GM23338 (cell line): ENCODE results near the gene ZNF804B.

ENCODE experiments used
- CREB1 ChIP-seq: fragments of 250-450 bp; sonication (Bioruptor Pico); IDR thresholded peaks from 2 replicates; pipeline ENCODE4 v1.5.0; 2020; ENCODE audit warnings: low read depth, mild to moderate bottlenecking, moderate library complexity
- EZH2 ChIP-seq: fragments of 200-600 bp; sonication (generic); IDR thresholded peaks from one replicate; pipeline ENCODE4 v1.8.0; 2017; ENCODE audit warnings: antibody characterized with exemption, mild to moderate bottlenecking, low read depth; ENCODE audit not compliant: unreplicated experiment
- EZH2phosphoT487 ChIP-seq: fragments of 200-600 bp; sonication (generic); IDR thresholded peaks from one replicate; pipeline ENCODE4 v1.8.1; 2018; ENCODE audit warnings: antibody characterized with exemption; ENCODE audit not compliant: unreplicated experiment
- JUNB ChIP-seq: IDR thresholded peaks from one replicate; pipeline ENCODE4 v1.6.1; 2016; ENCODE audit warnings: antibody characterized with exemption; ENCODE audit not compliant: unreplicated experiment
- POLR2AphosphoS5 ChIP-seq: IDR thresholded peaks from 2 replicates; pipeline ENCODE4 v1.6.1; 2016; ENCODE audit warnings: antibody characterized with exemption, low read depth
- TF ChIP-seq, protein P1 (sequence below), 2 experiments: fragments of 200-600 bp in 1 of 2; sonication (generic) in 1 of 2; conservative IDR thresholded peaks; 2 replicates each; pipeline versions ENCODE4 v1.5.1 to v1.6.1; 2016 to 2017; ENCODE audit warnings: antibody characterized with exemption in 2 of 2, low read depth in 2 of 2, mild to moderate bottlenecking in 2 of 2, moderate library complexity in 1 of 2
- TF ChIP-seq, protein P2 (sequence below): IDR thresholded peaks from one replicate; pipeline ENCODE4 v1.6.1; 2018; ENCODE audit warnings: antibody characterized with exemption; ENCODE audit not compliant: unreplicated experiment

DNA sequence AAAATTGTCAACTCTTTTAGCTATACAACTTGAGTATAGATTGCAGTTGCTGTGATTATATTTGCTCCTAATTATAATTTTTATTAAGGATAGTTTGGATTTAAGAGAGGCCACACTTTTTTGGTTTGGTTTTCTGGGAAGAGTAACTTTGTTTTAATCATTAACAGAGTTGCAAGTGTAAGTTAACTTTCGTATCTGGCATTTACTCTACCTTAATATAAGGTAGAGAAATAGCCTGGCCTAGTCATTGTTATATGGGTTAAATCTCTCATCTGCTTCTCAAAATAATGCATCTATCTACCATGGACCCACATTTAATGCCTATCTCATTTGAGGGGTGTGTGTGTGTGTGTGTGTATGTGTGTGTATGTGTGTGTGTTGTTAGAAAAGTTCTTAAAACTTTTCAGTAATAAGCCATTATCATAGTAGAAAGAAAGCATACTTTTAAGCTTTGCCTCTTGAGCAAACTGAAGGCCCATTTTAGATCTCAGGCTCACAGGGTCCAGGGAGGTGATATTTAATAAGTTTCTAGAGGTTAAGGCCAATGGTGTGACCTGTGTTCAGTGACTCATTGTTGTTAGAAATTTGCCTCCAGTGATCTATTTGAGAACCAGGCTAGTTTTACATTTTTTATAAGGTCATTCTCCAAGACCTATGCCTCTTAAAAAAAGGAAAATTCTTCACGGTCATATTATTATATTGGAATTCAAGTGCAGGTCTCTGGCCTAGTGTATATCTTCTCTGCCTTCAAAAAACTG, 47.0 kb downstream of the ZNF804B start:
- TF ChIP-seq, protein P1, sequence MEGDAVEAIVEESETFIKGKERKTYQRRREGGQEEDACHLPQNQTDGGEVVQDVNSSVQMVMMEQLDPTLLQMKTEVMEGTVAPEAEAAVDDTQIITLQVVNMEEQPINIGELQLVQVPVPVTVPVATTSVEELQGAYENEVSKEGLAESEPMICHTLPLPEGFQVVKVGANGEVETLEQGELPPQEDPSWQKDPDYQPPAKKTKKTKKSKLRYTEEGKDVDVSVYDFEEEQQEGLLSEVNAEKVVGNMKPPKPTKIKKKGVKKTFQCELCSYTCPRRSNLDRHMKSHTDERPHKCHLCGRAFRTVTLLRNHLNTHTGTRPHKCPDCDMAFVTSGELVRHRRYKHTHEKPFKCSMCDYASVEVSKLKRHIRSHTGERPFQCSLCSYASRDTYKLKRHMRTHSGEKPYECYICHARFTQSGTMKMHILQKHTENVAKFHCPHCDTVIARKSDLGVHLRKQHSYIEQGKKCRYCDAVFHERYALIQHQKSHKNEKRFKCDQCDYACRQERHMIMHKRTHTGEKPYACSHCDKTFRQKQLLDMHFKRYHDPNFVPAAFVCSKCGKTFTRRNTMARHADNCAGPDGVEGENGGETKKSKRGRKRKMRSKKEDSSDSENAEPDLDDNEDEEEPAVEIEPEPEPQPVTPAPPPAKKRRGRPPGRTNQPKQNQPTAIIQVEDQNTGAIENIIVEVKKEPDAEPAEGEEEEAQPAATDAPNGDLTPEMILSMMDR (conservative IDR thresholded peaks at IDR 0.05; ENCODE audit: low read depth in 2 of 2), result no peak
- TF ChIP-seq EZH2phosphoT487, result no peak
- TF ChIP-seq, protein P2, sequence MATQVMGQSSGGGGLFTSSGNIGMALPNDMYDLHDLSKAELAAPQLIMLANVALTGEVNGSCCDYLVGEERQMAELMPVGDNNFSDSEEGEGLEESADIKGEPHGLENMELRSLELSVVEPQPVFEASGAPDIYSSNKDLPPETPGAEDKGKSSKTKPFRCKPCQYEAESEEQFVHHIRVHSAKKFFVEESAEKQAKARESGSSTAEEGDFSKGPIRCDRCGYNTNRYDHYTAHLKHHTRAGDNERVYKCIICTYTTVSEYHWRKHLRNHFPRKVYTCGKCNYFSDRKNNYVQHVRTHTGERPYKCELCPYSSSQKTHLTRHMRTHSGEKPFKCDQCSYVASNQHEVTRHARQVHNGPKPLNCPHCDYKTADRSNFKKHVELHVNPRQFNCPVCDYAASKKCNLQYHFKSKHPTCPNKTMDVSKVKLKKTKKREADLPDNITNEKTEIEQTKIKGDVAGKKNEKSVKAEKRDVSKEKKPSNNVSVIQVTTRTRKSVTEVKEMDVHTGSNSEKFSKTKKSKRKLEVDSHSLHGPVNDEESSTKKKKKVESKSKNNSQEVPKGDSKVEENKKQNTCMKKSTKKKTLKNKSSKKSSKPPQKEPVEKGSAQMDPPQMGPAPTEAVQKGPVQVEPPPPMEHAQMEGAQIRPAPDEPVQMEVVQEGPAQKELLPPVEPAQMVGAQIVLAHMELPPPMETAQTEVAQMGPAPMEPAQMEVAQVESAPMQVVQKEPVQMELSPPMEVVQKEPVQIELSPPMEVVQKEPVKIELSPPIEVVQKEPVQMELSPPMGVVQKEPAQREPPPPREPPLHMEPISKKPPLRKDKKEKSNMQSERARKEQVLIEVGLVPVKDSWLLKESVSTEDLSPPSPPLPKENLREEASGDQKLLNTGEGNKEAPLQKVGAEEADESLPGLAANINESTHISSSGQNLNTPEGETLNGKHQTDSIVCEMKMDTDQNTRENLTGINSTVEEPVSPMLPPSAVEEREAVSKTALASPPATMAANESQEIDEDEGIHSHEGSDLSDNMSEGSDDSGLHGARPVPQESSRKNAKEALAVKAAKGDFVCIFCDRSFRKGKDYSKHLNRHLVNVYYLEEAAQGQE, result no peak
- no peak for TF ChIP-seq EZH2
- TF ChIP-seq POLR2AphosphoS5, result no peak
- no peak for TF ChIP-seq JUNB
- no peak for TF ChIP-seq CREB1 (CRISPR knock-in tag)
